Spleen (tissue), 11 donors: ENCODE results near the gene COL11A1. TPM values are rescaled to one million over a fixed set of nuclear protein-coding genes. Genes with fewer than 3 reads are reported as not detected.

Source experiments
- DNase-seq: peaks from one replicate; pipeline ENCODE4 v3.0.0-alpha.2; 2020
- H3K27ac ChIP-seq, 8 donors: fragments of 200-600 bp; sonication (generic) in 7 of 8; 1 replicate in 4 of 8; 2 replicates in 4 of 8; pipeline versions ENCODE4 v1.5.0 to v1.8.0; 2016 to 2021; ENCODE audit warnings: inconsistent platforms in 4 of 8, mild to moderate bottlenecking in 4 of 8, moderate library complexity in 1 of 8
- H3K27me3 ChIP-seq, 7 donors: fragments of 200-600 bp; sonication (generic) in 6 of 7; replicated peaks in 1 of 7; 1 replicate in 4 of 7; 2 replicates in 3 of 7; pipeline versions ENCODE4 v1.5.0 to v1.8.0; 2016 to 2021; ENCODE audit warnings: inconsistent platforms in 3 of 7, mild to moderate bottlenecking in 1 of 7
- H3K36me3 ChIP-seq, 6 donors: fragments of 200-600 bp; sonication (generic) in 5 of 6; 1 replicate in 4 of 6; 2 replicates in 2 of 6; pipeline versions ENCODE4 v1.5.0 to v1.8.0; 2016 to 2021; ENCODE audit warnings: inconsistent platforms in 2 of 6
- H3K4me1 ChIP-seq, 6 donors: fragments of 200-600 bp; sonication (generic) in 5 of 6; 1 replicate in 3 of 6; 2 replicates in 3 of 6; pipeline versions ENCODE4 v1.5.0 to v1.8.0; 2016 to 2021; ENCODE audit warnings: inconsistent platforms in 3 of 6
- H3K4me3 ChIP-seq, 8 donors: fragments of 200-600 bp; sonication (generic) in 7 of 8; 1 replicate in 4 of 8; 2 replicates in 4 of 8; pipeline versions ENCODE4 v1.5.0 to v1.8.0; 2016 to 2021; ENCODE audit warnings: inconsistent platforms in 4 of 8, mild to moderate bottlenecking in 4 of 8, moderate library complexity in 2 of 8
- H3K9me3 ChIP-seq, 8 donors: fragments of 200-600 bp; sonication (generic) in 7 of 8; 1 replicate in 4 of 8; 2 replicates in 4 of 8; pipeline versions ENCODE4 v1.5.0 to v1.8.0; 2016 to 2021; ENCODE audit warnings: inconsistent platforms in 4 of 8
- CTCF ChIP-seq, 11 experiments: fragments of 200-600 bp in 7 of 11; fragments of 450-650 bp in 4 of 11; sonication (generic) in 4 of 11; IDR thresholded peaks in 8 of 11; conservative IDR thresholded peaks in 3 of 11; 1 replicate in 7 of 11; 2 replicates in 4 of 11; pipeline versions ENCODE4 v1.4.0 to v1.8.0; 2016 to 2021; ENCODE audit warnings: antibody characterized with exemption in 11 of 11, inconsistent platforms in 4 of 11, mild to moderate bottlenecking in 1 of 11
- POLR2A ChIP-seq, 3 donors: fragments of 450-650 bp; IDR thresholded peaks; one replicate each; pipeline ENCODE4 v1.5.1; 2017; ENCODE audit warnings: antibody characterized with exemption in 3 of 3, mild to moderate bottlenecking in 1 of 3
- POLR2AphosphoS5 ChIP-seq, 3 donors: sonication (generic); formaldehyde crosslinking; IDR thresholded peaks; one replicate each; pipeline ENCODE4 v1.5.1; 2017; ENCODE audit warnings: antibody characterized with exemption in 3 of 3
- WGBS, 5 donors: extraction: QIAGEN DNeasy Blood & Tissue Kit in 3 of 5; methylation state at CpG; one replicate each; pipeline versions ENCODE4 v1.1.5 to v1.1.7; 2013 to 2018; 5-methylcytosine and 5-hydroxymethylcytosine counted together
- intact Hi-C: fragments of 100-400 bp; cut with DNase I; formaldehyde crosslinking; loops from one replicate; pipeline ENCODE4 v1.15.0; 2023; ENCODE audit warnings: low total_unique reads
- polyA plus RNA-seq, 3 donors: library from polyadenylated mRNA; stranded (reverse); fragments of 200-250 nt; gene quantifications; one replicate each; pipeline ENCODE4 v1.2.1, GENCODE V29; 2013
- total RNA-seq, 7 donors: library from RNA; depleted of rRNA in 3 of 7; stranded (reverse); fragments of >200 nt in 3 of 7; fragmentation: NEBNext Ultra II Directional in 4 of 7; extraction: Animal tissue kit (Norgen Biotek cat#: 25700) in 4 of 7; gene quantifications; one replicate each; pipeline versions ENCODE4 v1.1.0 to v1.2.1, GENCODE V29; 2016 to 2021
- donor health status: healthy with polysubstance abuse.
- donor health status: DM: no; HTN: no; CAD: no; lungs with moderate emphysema.
- donor health status: DM: no; HTN: no; CAD: no.
- donor health status: Bipolar disorder and iron deficiency.
- donor health status: healthy.
- donor health status: DM: no; HTN: no; CAD: no.
- donor health status: DM: yes; HTN: yes; CAD: no.

The COL11A1 gene
- total and polyA plus RNA-seq, 10 donors, result 0.02 to 11.1 (median 0.83) TPM; not detected in 1

GRCh38 chr1:102852613-102853012 is 255.7 kb downstream of the COL11A1 start:
- intact Hi-C loops, result no loop called here
- 73 to 89% (median 83%) methylated on average over 2 of the region's 2 CpGs for WGBS, 5 donors
- Histone ChIP-seq H3K9me3 (peaks cover 0 to 43% (median 21%) of the 10 kb centered on the region in 8 donors), H3K4me3 (no peak overlapping the region), H3K4me1 (no peaks in the 10 kb centered on the region), H3K36me3 (no peaks in the 10 kb centered on the region), H3K27me3 (no peaks in the 10 kb centered on the region), H3K27ac (no peak overlapping the region)
- no peak for DNase-seq
- TF ChIP-seq CTCF (IDR thresholded peaks at IDR 0.05 in 8 of 11, conservative IDR thresholded peaks at IDR 0.05 in 3 of 11) (no peak), POLR2AphosphoS5 (IDR thresholded peaks at IDR 0.05) (no peak), POLR2A (IDR thresholded peaks at IDR 0.05) (no peak)

DNA sequence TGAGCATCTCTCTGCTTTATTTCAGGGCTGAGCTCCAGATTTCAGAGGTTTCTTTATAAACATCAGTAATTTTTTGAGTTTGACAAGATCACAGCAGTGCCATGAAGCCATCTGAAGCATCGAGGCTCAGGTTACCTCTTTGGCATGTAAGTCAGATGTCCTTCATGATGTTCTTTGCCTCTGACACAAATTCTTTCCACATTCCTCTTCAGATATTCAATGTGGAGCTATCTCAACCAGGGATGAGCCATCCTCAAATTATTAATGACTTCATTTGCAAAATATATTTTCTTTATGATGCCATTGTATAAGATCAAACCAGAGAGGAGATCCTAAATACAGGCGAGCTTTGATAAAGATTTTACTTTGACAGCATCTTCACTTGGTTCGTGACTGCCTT is 256.7 kb downstream of the COL11A1 start:
- Histone ChIP-seq H3K9me3 (peaks cover 0 to 44% (median 21%) of the 10 kb centered on the region in 8 donors), H3K4me1 (no peaks in the 10 kb centered on the region), H3K4me3 (no peak overlapping the region), H3K27me3 (no peaks in the 10 kb centered on the region), H3K36me3 (no peaks in the 10 kb centered on the region), H3K27ac (no peak overlapping the region)
- TF ChIP-seq POLR2AphosphoS5 (IDR thresholded peaks at IDR 0.05) (no peak), CTCF (IDR thresholded peaks at IDR 0.05 in 8 of 11, conservative IDR thresholded peaks at IDR 0.05 in 3 of 11) (no peak), POLR2A (IDR thresholded peaks at IDR 0.05) (no peak)
- intact Hi-C loops, result no loop called here
- WGBS, 5 donors, result 83 to 93% (median 91%) methylated on average over 3 of the region's 3 CpGs
- no peak for DNase-seq

GRCh38 chr1:102842606-102843005 is 265.7 kb downstream of the COL11A1 start:
- no peak overlapping the region for H3K27ac ChIP-seq
- H3K36me3 ChIP-seq, result no peaks in the 10 kb centered on the region
- no peak for TF ChIP-seq POLR2AphosphoS5 (IDR thresholded peaks at IDR 0.05)
- TF ChIP-seq CTCF (IDR thresholded peaks at IDR 0.05 in 8 of 11, conservative IDR thresholded peaks at IDR 0.05 in 3 of 11), result no peak
- no peak for TF ChIP-seq POLR2A (IDR thresholded peaks at IDR 0.05)
- H3K4me3 ChIP-seq, result no peak overlapping the region
- peaks cover 0 to 27% (median 6%) of the 10 kb centered on the region in 8 donors for H3K9me3 ChIP-seq
- intact Hi-C loops, result no loop called here
- no peaks in the 10 kb centered on the region for H3K4me1 ChIP-seq
- no peak for DNase-seq
- 50 to 61% (median 58%) methylated on average over 3 of the region's 3 CpGs for WGBS, 5 donors
- H3K27me3 ChIP-seq, result no peaks in the 10 kb centered on the region

- Histone ChIP-seq H3K27me3 (no peaks in the 10 kb centered on the region), H3K36me3 (no peaks in the 10 kb centered on the region), H3K27ac (no peak overlapping the region), H3K9me3 (peaks cover 0 to 18% (median 6%) of the 10 kb centered on the region in 8 donors), H3K4me1 (no peaks in the 10 kb centered on the region), H3K4me3 (no peak overlapping the region)
- 68 to 82% (median 77%) methylated on average over 5 of the region's 5 CpGs for WGBS, 5 donors
- TF ChIP-seq CTCF (IDR thresholded peaks at IDR 0.05 in 8 of 11, conservative IDR thresholded peaks at IDR 0.05 in 3 of 11) (no peak), POLR2AphosphoS5 (IDR thresholded peaks at IDR 0.05) (no peak), POLR2A (IDR thresholded peaks at IDR 0.05) (no peak)
- intact Hi-C loops, result no loop called here
- no peak for DNase-seq
Observed at GRCh38 chr1:102840741-102841140, 267.6 kb downstream of the COL11A1 start.
